GM06990 (cell line): ENCODE results near the gene PAPLN.
"Not testable (repeated sequence)": the region's sequence is repeated elsewhere in the genome, so short reads cannot be mapped to it uniquely, and the experiment has no call there.

ENCODE experiments used
- DNase-seq: peaks from one replicate; pipeline ENCODE4 v3.0.0-alpha.2; 2011; ENCODE audit not compliant: insufficient read length; ENCODE audit errors: extremely low read depth
- H3K27me3 ChIP-seq: replicated peaks from 2 replicates; pipeline ENCODE4 v1.6.0; 2011; ENCODE audit warnings: low read length; ENCODE audit not compliant: control insufficient read depth, insufficient read depth
- H3K36me3 ChIP-seq: 2 replicates; pipeline ENCODE4 v1.5.1; 2011; ENCODE audit warnings: low read length; ENCODE audit not compliant: control insufficient read depth, insufficient read depth
- H3K4me3 ChIP-seq: replicated peaks from 2 replicates; pipeline ENCODE4 v1.5.1; 2011; ENCODE audit warnings: low read depth, mild to moderate bottlenecking, control low read depth, low read length
- TF ChIP-seq, protein P1 (sequence below): IDR thresholded peaks from 2 replicates; pipeline ENCODE4 v1.5.1; 2011; ENCODE audit warnings: low read length, control low read depth, mild to moderate bottlenecking, inconsistent platforms; ENCODE audit not compliant: insufficient read depth, poor library complexity, severe bottlenecking

The PAPLN gene, protein sequence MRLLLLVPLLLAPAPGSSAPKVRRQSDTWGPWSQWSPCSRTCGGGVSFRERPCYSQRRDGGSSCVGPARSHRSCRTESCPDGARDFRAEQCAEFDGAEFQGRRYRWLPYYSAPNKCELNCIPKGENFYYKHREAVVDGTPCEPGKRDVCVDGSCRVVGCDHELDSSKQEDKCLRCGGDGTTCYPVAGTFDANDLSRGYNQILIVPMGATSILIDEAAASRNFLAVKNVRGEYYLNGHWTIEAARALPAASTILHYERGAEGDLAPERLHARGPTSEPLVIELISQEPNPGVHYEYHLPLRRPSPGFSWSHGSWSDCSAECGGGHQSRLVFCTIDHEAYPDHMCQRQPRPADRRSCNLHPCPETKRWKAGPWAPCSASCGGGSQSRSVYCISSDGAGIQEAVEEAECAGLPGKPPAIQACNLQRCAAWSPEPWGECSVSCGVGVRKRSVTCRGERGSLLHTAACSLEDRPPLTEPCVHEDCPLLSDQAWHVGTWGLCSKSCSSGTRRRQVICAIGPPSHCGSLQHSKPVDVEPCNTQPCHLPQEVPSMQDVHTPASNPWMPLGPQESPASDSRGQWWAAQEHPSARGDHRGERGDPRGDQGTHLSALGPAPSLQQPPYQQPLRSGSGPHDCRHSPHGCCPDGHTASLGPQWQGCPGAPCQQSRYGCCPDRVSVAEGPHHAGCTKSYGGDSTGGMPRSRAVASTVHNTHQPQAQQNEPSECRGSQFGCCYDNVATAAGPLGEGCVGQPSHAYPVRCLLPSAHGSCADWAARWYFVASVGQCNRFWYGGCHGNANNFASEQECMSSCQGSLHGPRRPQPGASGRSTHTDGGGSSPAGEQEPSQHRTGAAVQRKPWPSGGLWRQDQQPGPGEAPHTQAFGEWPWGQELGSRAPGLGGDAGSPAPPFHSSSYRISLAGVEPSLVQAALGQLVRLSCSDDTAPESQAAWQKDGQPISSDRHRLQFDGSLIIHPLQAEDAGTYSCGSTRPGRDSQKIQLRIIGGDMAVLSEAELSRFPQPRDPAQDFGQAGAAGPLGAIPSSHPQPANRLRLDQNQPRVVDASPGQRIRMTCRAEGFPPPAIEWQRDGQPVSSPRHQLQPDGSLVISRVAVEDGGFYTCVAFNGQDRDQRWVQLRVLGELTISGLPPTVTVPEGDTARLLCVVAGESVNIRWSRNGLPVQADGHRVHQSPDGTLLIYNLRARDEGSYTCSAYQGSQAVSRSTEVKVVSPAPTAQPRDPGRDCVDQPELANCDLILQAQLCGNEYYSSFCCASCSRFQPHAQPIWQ

DNA sequence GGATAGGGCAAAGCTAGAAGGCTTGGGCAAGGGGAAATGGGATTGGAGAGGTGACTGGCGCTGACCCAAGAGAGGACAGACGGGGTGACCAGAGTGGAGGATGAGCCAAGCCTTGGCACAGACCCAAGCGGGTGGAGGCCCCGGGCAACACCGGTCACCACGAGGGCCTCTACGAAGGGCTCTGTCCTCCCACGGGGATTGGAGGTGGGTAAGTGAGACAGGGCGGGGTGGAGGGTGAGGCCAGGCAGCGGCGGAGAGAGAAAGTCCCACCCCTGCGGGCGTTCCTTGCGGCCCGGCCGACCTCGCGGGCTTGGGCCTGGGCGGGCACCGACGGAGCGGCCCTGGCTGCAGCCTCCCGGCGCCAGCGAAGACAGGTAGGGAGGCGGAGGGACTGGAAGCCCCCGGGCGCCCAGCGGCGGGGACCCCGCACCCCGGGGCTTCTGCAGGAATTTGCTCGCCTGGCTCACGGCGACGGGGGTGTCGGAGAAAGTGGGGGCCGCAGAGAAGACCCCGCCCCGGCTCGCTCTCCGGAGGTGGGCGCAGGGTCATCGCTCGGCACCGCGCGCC lies at the start of gene PAPLN:
TSS of gene PAPLN (plus strand) at position 288 of the 567 bp plus-strand sequence. CDS start 2,273 bp downstream, outside the sequence.
- Histone ChIP-seq H3K36me3 (no peaks in the 10 kb centered on the region), H3K4me3 (peak within 1 kb of the TSS; percentile 36), H3K27me3 (peaks cover 3% of the 10 kb centered on the region; the same call in 1 of the 2 replicates)
- DNase-seq = no peak
- TF ChIP-seq, protein P1, sequence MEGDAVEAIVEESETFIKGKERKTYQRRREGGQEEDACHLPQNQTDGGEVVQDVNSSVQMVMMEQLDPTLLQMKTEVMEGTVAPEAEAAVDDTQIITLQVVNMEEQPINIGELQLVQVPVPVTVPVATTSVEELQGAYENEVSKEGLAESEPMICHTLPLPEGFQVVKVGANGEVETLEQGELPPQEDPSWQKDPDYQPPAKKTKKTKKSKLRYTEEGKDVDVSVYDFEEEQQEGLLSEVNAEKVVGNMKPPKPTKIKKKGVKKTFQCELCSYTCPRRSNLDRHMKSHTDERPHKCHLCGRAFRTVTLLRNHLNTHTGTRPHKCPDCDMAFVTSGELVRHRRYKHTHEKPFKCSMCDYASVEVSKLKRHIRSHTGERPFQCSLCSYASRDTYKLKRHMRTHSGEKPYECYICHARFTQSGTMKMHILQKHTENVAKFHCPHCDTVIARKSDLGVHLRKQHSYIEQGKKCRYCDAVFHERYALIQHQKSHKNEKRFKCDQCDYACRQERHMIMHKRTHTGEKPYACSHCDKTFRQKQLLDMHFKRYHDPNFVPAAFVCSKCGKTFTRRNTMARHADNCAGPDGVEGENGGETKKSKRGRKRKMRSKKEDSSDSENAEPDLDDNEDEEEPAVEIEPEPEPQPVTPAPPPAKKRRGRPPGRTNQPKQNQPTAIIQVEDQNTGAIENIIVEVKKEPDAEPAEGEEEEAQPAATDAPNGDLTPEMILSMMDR = no peak

DNA sequence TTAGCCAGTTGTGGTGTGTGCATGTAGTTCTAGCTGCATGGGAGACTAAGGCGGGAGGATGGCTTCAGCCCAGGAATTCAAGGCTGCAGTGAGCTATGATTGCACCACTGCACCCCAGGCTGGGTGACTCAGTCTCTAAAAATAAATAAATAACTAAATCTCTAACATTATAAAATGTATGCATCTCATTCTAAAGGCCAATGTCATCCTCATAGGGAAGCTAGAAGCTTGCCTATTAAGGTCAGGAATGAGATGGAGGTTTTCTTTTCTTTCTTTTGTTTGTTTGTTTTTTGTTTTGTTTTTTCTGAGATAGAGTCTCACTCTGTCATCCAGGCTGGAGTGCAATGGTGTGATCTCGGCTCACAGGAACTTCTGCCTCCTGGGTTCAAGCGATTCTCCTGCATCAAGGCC lies 48.8 kb upstream of the PAPLN start:
- peaks cover 6% of the 10 kb centered on the region for H3K36me3 ChIP-seq
- TF ChIP-seq, protein P1 = no peak
- H3K4me3 ChIP-seq = no peak overlapping the region
- no peaks in the 10 kb centered on the region for H3K27me3 ChIP-seq
- no peak for DNase-seq

DNA sequence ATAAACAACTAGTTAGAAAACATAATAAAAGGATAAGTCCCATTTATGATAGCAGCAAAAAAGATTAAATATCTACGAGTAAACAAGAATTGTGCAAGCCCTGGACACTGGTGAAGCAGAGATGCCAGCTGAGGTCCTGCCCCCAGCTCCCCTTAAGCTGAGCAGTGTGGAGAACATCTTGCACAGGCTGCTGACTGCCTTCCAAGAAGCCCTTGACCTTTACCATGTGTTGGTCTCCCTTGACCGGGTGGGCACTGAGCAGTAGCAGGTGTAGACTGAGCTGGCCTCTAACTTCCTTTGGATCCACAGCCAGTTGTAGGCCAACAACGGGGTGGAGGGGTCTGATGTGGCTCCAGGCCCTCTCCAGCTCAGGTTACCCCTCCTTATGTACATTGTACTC lies 47.7 kb upstream of the PAPLN start:
- Histone ChIP-seq H3K36me3 (peaks cover 6% of the 10 kb centered on the region), H3K4me3 (no peak overlapping the region), H3K27me3 (no peaks in the 10 kb centered on the region)
- TF ChIP-seq, protein P1 = no peak
- no peak for DNase-seq

DNA sequence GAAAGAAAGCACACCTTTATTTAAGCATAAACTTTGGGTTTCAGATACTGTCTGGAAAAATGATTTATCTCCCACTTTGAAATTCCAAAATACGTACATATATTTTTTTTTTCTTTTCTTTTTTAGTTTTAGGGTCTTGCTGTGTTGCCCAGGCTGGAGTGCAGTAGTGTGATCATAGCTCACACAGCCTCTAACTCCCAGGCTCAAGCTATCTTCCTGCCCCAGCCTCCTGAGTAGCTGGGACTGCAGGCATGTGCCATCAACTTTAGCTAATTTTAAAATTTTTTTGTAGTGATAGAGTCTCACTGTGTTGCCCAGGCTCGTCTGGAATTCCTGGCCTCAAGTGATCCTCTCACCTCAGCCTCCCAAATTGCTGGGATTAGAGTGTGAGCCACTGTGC lies 45.9 kb upstream of the PAPLN start:
- no peak for DNase-seq
- Histone ChIP-seq H3K27me3 (no peaks in the 10 kb centered on the region), H3K4me3 (no peak overlapping the region), H3K36me3 (peaks cover 6% of the 10 kb centered on the region)
- TF ChIP-seq, protein P1 = no peak

DNA sequence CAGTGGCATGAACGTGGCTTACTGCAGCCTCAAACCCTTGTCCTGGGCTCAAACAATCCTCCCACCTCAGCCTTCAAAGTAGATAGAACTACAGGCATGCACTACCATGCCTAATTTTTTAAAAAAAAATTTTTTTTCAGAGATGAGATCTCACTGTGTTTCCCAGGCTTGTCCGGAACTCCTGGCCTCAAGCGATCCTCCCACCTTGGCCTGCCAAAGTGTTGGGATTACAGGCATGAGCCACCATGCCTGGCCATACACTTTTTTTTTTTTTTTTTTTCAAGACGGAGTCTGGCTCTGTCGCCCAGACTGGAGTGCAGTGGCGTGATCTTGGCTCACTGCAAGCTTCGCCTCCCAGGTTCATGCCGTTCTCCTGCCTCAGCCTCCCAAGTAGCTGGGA lies 43.0 kb upstream of the PAPLN start:
- not testable (repeated sequence) for H3K4me3 ChIP-seq, H3K27me3 ChIP-seq, H3K36me3 ChIP-seq, DNase-seq
